ENCODE data around the gene ST3GAL3. TPM values are rescaled to one million over a fixed set of nuclear protein-coding genes. Genes with fewer than 3 reads are reported as not detected.
"Not testable (repeated sequence)": the region's sequence is repeated elsewhere in the genome, so short reads cannot be mapped to it uniquely, and the experiment has no call there.

ST3GAL3 gene
- total and polyA plus RNA-seq, 5 experiments from 2014 or later: 7.5 to 23.0 (median 10.9) TPM

DNA sequence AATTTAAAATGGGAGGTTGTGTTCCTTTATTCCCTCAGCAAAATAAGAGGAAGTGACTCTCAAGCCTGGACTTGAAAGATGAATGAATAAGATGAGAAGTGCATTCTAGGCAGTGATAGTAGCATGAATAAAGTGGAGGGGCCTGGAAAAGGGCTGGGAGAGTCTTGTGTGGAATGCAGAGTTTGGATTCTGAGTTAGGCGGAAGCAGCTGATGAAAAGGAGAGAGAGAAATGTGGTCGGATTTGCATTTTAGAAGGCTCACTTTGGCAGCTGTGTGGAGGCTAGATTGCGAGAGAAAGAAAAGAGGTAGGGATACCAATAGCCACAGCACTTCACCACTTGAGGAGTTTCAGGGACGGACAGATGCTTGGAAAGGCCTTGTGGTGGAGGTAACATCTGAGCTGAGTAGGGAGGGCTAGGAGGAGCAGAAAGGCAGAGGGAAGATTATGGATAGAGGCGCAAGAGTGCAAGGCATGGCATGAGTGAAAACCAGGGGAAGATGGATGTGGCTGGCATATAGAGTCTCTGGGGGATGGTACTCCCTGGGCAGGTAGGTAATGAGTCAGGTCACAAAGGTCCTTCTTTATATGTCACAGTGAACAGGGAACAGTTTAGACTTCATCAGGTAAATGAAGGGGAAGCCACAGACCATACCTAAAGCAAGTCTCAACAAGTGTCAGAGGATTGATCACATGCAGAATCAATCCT, 59.6 kb downstream of the ST3GAL3 start:
- no peak for ATAC-seq
- Mint-ChIP-seq H3K27ac (no peak overlapping the region), H3K36me3 (peaks cover 0 to 4% (median 2%) of the 10 kb centered on the region in 3 donors), H3K27me3 (no peaks in the 10 kb centered on the region), H3K4me1 (peaks cover 2 to 14% (median 6%) of the 10 kb centered on the region in 4 donors), H3K4me3 (no peak overlapping the region), H3K9me3 (no peaks in the 10 kb centered on the region)
- DNase-seq: no peak
- POLR2A ChIA-PET: no interaction called here

- DNase-seq: no peak
- ATAC-seq: no peak
- H3K9me3 Mint-ChIP-seq: no peaks in the 10 kb centered on the region
- H3K36me3 Mint-ChIP-seq: peaks cover 0 to 14% (median 8%) of the 10 kb centered on the region in 3 donors
- no peak overlapping the region for H3K27ac Mint-ChIP-seq
- no peaks in the 10 kb centered on the region for H3K27me3 Mint-ChIP-seq
- H3K4me1 Mint-ChIP-seq: peaks cover 2 to 6% (median 4%) of the 10 kb centered on the region in 4 donors
- H3K4me3 Mint-ChIP-seq: no peak overlapping the region
- POLR2A ChIA-PET: no interaction called here
Measured at GRCh38 chr1:43768168-43768567, 60.8 kb downstream of the ST3GAL3 start.

DNA sequence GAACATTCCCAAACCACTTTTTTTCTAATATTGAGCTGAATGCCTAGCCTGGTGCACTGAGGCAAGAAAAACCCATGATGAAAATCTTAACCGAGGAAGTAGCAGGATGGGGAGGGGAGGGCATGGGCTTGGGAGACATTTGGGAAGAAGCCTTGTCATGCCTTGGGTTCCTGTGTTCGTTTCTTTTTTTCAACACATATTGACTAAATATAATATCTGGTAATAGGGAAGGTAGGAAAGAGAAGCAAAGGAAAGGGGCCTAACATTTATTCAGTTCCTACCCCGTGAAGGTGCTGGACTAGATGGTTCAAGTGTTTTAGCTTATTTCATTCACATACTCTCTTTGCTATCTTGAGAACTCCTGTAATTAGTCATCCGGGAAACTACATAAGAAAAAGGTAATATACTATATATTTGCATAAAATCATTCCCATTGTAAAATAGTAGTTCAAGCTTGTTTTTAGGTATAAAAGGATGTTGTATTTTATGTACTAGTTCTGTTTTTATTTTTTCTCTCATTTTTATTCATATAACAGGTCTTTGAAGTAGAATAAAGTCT, 62.1 kb downstream of the ST3GAL3 start:
- H3K4me3 Mint-ChIP-seq: no peak overlapping the region
- no peaks in the 10 kb centered on the region for H3K9me3 Mint-ChIP-seq
- peak overlapping the region in 2 of 10 donors; percentile 57 to 64 for H3K27ac Mint-ChIP-seq
- H3K4me1 Mint-ChIP-seq: no peaks in the 10 kb centered on the region
- H3K36me3 Mint-ChIP-seq: peaks cover 0 to 23% (median 8%) of the 10 kb centered on the region in 3 donors
- no peaks in the 10 kb centered on the region for H3K27me3 Mint-ChIP-seq
- DNase-seq (no peak), ATAC-seq (no peak)
- POLR2A ChIA-PET: no interaction called here

- Mint-ChIP-seq H3K9me3 (no peaks in the 10 kb centered on the region), H3K4me3 (no peak overlapping the region), H3K36me3 (peaks cover 0 to 29% (median 11%) of the 10 kb centered on the region in 3 donors), H3K27me3 (no peaks in the 10 kb centered on the region), H3K4me1 (no peaks in the 10 kb centered on the region), H3K27ac (peak overlapping the region in 3 of 10 donors; percentile 9 to 64 (median 57))
- POLR2A ChIA-PET: no interaction called here
- no peak for ATAC-seq
- DNase-seq: no peak
Measured at GRCh38 chr1:43770111-43770510, 62.8 kb downstream of the ST3GAL3 start.

- POLR2A ChIA-PET: no interaction called here
- H3K4me3 Mint-ChIP-seq: no peak overlapping the region
- peak overlapping the region in 2 of 10 donors; percentile 30 to 33 for H3K27ac Mint-ChIP-seq
- DNase-seq (no peak), ATAC-seq (no peak)
- H3K9me3 Mint-ChIP-seq: peaks cover 0 to 8% (median 2%) of the 10 kb centered on the region in 9 donors
- H3K4me1 Mint-ChIP-seq: no peaks in the 10 kb centered on the region
- H3K36me3 Mint-ChIP-seq: peaks cover 2 to 49% (median 32%) of the 10 kb centered on the region in 3 donors
- no peaks in the 10 kb centered on the region for H3K27me3 Mint-ChIP-seq
Measured at GRCh38 chr1:43772978-43773377, 65.6 kb downstream of the ST3GAL3 start.

DNA sequence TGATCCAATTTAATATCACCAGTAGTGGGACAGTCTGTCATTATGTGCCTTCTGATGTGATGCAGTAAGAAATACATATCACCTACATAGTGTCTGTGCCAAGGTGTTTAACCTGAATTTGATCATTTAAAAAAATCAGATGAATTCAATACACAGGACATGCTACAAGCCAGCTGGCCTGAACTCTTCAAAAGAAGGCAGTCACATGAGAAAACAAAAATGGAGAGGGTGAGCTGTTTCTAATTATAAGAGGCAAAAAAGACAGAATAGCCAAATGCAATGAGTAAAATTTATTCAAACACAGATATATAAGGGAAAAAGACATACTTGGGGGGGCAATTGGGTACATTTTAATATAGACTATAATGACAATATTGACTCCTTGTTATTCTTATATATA, 66.5 kb downstream of the ST3GAL3 start:
- H3K27me3 Mint-ChIP-seq: no peaks in the 10 kb centered on the region
- no peak overlapping the region for H3K27ac Mint-ChIP-seq
- POLR2A ChIA-PET: no interaction called here
- no peak overlapping the region for H3K4me3 Mint-ChIP-seq
- ATAC-seq (no peak), DNase-seq (no peak)
- peaks cover 5 to 53% (median 32%) of the 10 kb centered on the region in 3 donors for H3K36me3 Mint-ChIP-seq
- H3K9me3 Mint-ChIP-seq: peaks cover 0 to 12% (median 3%) of the 10 kb centered on the region in 9 donors
- H3K4me1 Mint-ChIP-seq: no peaks in the 10 kb centered on the region

- H3K4me1 Mint-ChIP-seq: peaks cover 0 to 4% (median 1%) of the 10 kb centered on the region in 4 donors
- peaks cover 0 to 17% (median 6%) of the 10 kb centered on the region in 9 donors for H3K9me3 Mint-ChIP-seq
- POLR2A ChIA-PET: no interaction called here
- ATAC-seq (no peak), DNase-seq (no peak)
- H3K36me3 Mint-ChIP-seq: peaks cover 8 to 56% (median 36%) of the 10 kb centered on the region in 3 donors
- H3K27me3 Mint-ChIP-seq: no peaks in the 10 kb centered on the region
- H3K27ac Mint-ChIP-seq: no peak overlapping the region
- H3K4me3 Mint-ChIP-seq: no peak overlapping the region
Measured at GRCh38 chr1:43774359-43774758, 67.0 kb downstream of the ST3GAL3 start.

DNA sequence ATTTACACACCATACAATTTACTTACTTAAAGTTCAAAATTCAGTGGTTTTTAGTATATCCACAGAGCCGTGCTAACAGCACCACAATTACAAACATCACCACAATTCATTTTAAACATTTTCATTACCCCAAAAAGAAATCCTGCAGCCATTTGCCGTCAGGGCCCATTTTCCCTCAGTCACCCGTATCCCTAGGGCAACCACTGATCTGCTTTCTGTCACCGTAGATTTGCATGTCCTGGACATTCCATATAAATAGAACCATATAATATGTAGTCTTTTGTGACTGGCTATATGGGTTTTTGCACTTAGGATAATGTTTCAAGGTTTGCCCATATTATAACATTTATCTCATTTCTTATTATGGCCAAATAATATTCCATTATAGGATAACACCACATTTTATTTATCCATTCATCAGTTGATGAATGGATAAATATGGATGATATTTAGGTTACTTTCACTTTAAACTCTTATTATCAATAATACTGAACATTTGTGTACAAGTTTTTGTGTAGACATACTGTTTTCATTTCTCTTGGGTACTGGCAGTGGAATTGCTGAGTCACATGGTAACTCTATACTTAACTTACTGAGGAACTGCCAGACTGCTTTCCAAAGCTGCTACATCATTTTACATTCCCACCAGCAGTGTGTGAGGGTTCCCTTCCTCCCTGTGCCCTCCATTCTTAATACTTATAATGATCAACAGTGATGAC, 68.9 kb downstream of the ST3GAL3 start:
- DNase-seq (no peak), ATAC-seq (no peak)
- Mint-ChIP-seq H3K9me3 (peaks cover 0 to 35% (median 20%) of the 10 kb centered on the region in 9 donors), H3K27ac (no peak overlapping the region), H3K4me1 (peaks cover 0 to 12% (median 5%) of the 10 kb centered on the region in 4 donors), H3K4me3 (no peak overlapping the region), H3K27me3 (no peaks in the 10 kb centered on the region), H3K36me3 (peaks cover 26 to 64% (median 54%) of the 10 kb centered on the region in 3 donors)
- POLR2A ChIA-PET: no interaction called here

- H3K27me3 Mint-ChIP-seq, DNase-seq, ATAC-seq, H3K27ac Mint-ChIP-seq, H3K4me3 Mint-ChIP-seq, POLR2A ChIA-PET: not testable (repeated sequence)
- H3K4me1 Mint-ChIP-seq: peaks cover 0 to 13% (median 6%) of the 10 kb centered on the region in 4 donors
- peaks cover 0 to 35% (median 20%) of the 10 kb centered on the region in 9 donors for H3K9me3 Mint-ChIP-seq
- H3K36me3 Mint-ChIP-seq: peaks cover 27 to 57% (median 52%) of the 10 kb centered on the region in 3 donors
Measured at GRCh38 chr1:43777916-43778315, 70.6 kb downstream of the ST3GAL3 start.

DNA sequence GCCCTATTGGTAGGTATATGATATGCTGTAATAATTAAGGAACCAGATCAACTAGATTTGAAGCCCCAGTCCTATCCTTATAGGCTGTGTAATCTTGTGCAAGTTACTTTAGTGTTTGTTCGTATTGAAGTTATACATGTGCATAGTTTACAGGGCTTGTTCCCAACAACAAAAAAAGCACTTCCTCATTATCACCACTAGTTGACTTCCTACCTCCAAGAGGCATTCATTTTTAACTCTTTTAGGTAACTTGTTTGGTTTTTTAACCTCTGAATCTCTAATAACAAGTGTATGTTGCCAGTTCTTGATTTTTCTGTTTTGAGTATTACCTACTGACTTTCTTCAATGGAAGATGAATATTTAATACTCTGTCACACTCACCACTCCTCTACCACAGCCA, 71.9 kb downstream of the ST3GAL3 start:
- Mint-ChIP-seq H3K4me3 (peak overlapping the region in 1 of 10 donors; percentile 15), H3K27me3 (no peaks in the 10 kb centered on the region), H3K27ac (no peak overlapping the region), H3K4me1 (peaks cover 7 to 13% (median 9%) of the 10 kb centered on the region in 4 donors), H3K36me3 (peaks cover 27 to 57% (median 45%) of the 10 kb centered on the region in 3 donors), H3K9me3 (peaks cover 0 to 37% (median 20%) of the 10 kb centered on the region in 9 donors)
- ATAC-seq (no peak), DNase-seq (no peak)
- POLR2A ChIA-PET: no interaction called here

GRCh38 chr1:43779805-43780403, 72.6 kb downstream of the ST3GAL3 start:
- H3K27ac Mint-ChIP-seq: peak overlapping the region in 2 of 10 donors; percentile 7
- no peak overlapping the region for H3K4me3 Mint-ChIP-seq
- H3K36me3 Mint-ChIP-seq: peaks cover 27 to 53% (median 38%) of the 10 kb centered on the region in 3 donors
- no peak for ATAC-seq
- H3K4me1 Mint-ChIP-seq: peaks cover 7 to 13% (median 9%) of the 10 kb centered on the region in 4 donors
- H3K27me3 Mint-ChIP-seq: no peaks in the 10 kb centered on the region
- POLR2A ChIA-PET: no interaction called here
- peaks cover 0 to 37% (median 20%) of the 10 kb centered on the region in 9 donors for H3K9me3 Mint-ChIP-seq
- DNase-seq: no peak

- Mint-ChIP-seq H3K9me3 (peaks cover 0 to 37% (median 20%) of the 10 kb centered on the region in 9 donors), H3K36me3 (peaks cover 27 to 46% (median 28%) of the 10 kb centered on the region in 3 donors), H3K27ac (no peak overlapping the region), H3K27me3 (no peaks in the 10 kb centered on the region), H3K4me1 (peaks cover 7 to 13% (median 9%) of the 10 kb centered on the region in 4 donors), H3K4me3 (no peak overlapping the region)
- DNase-seq (no peak), ATAC-seq (no peak)
- POLR2A ChIA-PET: no interaction called here
Measured at GRCh38 chr1:43781574-43781973, 74.2 kb downstream of the ST3GAL3 start.
